HL-60 (cell line): ENCODE measurements around the gene TPM2.

Experiments used
- DNase-seq, 2 experiments: peaks; one replicate each; pipeline ENCODE4 v3.0.0-alpha.2; 2010 to 2020; ENCODE audit warnings: low read depth in 1 of 2, low spot score in 1 of 2
- H3K27ac ChIP-seq: fragments of 250-450 bp; sonication (Bioruptor Pico); replicated peaks from 2 replicates; pipeline ENCODE4 v1.5.1; 2020; ENCODE audit warnings: mild to moderate bottlenecking, moderate library complexity
- H3K27me3 ChIP-seq: fragments of 250-450 bp; sonication (Bioruptor Pico); 2 replicates; pipeline ENCODE4 v1.5.1; 2021; ENCODE audit warnings: mild to moderate bottlenecking, moderate library complexity; ENCODE audit not compliant: insufficient read depth, poor library complexity, severe bottlenecking
- H3K4me3 ChIP-seq: replicated peaks from 2 replicates; pipeline ENCODE4 v1.5.1; 2011; ENCODE audit warnings: mild to moderate bottlenecking, control low read depth, low read length; ENCODE audit not compliant: insufficient read depth
- CTCF ChIP-seq: IDR thresholded peaks from one replicate; pipeline ENCODE4 v1.5.1; 2011; ENCODE audit warnings: low read length, control low read depth, inconsistent platforms; ENCODE audit not compliant: insufficient read depth
- GABPA ChIP-seq: IDR thresholded peaks from 2 replicates; pipeline ENCODE4 v1.6.1; 2012; ENCODE audit warnings: low read depth
- POLR2AphosphoS5 ChIP-seq: IDR thresholded peaks from 2 replicates; pipeline ENCODE4 v1.6.1; 2012; ENCODE audit warnings: low read depth
- REST ChIP-seq: IDR thresholded peaks from 2 replicates; pipeline ENCODE4 v1.6.1; 2012; ENCODE audit warnings: low read depth; ENCODE audit not compliant: insufficient replicate concordance
- SPI1 ChIP-seq: IDR thresholded peaks from 2 replicates; pipeline ENCODE4 v1.6.1; 2012; ENCODE audit warnings: low read depth, mild to moderate bottlenecking, borderline replicate concordance

TPM2 gene

DNA sequence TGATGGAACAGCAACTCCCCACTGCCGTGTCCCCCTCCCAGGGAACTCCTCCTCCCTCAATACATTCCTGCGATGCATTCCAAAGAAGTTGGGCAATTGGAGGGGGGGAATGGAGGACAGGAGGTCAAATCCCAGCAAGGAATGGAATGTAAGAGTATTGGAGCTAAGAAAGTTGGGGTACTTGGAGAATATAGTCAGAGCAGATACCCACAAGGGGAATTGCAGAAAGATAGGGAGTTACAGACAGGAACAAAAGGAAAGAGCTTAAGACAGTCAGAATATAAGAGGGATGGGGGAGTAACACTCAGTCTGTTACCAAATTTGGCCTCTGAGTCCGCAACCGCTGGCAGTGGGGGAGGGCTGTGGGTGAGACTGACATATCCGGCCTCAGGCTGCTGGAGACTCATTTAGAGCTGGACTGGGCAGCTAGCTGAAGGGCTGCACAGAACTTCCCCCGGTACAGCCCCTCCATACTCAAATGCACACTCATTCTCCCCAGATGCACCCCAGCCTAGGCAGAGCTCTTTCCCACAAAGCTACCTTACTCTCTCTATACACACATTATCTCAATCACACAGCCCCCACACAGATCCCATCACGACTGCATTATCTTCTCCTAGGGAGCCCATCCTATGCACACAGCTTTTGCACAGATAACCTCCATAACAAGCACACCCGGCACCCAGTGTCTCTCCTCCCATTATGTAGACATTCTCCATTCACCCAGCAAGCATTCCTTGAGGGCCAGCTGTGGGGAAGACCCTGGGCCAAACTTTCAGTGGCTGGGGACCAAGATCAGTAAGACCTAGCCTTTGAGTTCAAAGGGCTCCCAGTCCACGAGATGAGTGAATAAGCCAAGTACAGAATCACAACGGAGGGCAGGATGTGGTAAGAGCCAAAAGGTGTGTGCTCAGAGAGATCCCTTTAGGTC lies 38.6 kb upstream of the TPM2 start:
- TF ChIP-seq REST (no peak), POLR2AphosphoS5 (peak; percentile 46; the same call in 1 of the 2 replicates)
- no peaks in the 10 kb centered on the region for H3K27me3 ChIP-seq
- peak overlapping the region; percentile 68 for H3K27ac ChIP-seq
- H3K4me3 ChIP-seq, result peak overlapping the region; percentile 20
- DNase-seq, result peak; percentile 59 to 86

GRCh38 chr9:35727676-35728040 lies 37.9 kb upstream of the TPM2 start:
- Histone ChIP-seq H3K27me3 (no peaks in the 10 kb centered on the region), H3K27ac (peak overlapping the region; percentile 68), H3K4me3 (peak overlapping the region; percentile 20; the same call in 1 of the 2 replicates)
- DNase-seq, result no peak
- no peak for TF ChIP-seq CTCF
- TF ChIP-seq SPI1, result no peak
- no peak for TF ChIP-seq GABPA
- TF ChIP-seq REST, result no peak
- no peak for TF ChIP-seq POLR2AphosphoS5

- Histone ChIP-seq H3K4me3 (no peak overlapping the region), H3K27me3 (no peaks in the 10 kb centered on the region), H3K27ac (peak overlapping the region; percentile 16)
- peak in 1 of 2 experiments; percentile 56 for DNase-seq
- TF ChIP-seq CTCF, result peak; percentile 2
- TF ChIP-seq REST, result no peak
These were observed 37.2 kb upstream of the TPM2 start for GRCh38 chr9:35726931-35727330.
